SJCRH30 (cell line): ENCODE results near the gene TMEM250. TPM values are rescaled to one million over a fixed set of nuclear protein-coding genes. Genes with fewer than 3 reads are reported as not detected.
A peak's percentile ranks its signal among the peaks of the same experiment; 100 is the strongest.

Experiments
- DNase-seq, 2 experiments: peaks; one replicate each; pipeline ENCODE4 v3.0.0-alpha.2; 2015 to 2020
- H3K27ac ChIP-seq: fragments of 250-450 bp; sonication (Bioruptor Pico); 2 replicates; pipeline ENCODE4 v1.5.1; 2020; ENCODE audit warnings: mild to moderate bottlenecking, moderate library complexity
- H3K27me3 ChIP-seq: fragments of 250-450 bp; sonication (Bioruptor Pico); 2 replicates; pipeline ENCODE4 v1.5.1; 2020; ENCODE audit warnings: mild to moderate bottlenecking, moderate library complexity
- H3K36me3 ChIP-seq: fragments of 250-450 bp; sonication (Bioruptor Pico); 2 replicates; pipeline ENCODE4 v1.5.1; 2020; ENCODE audit warnings: mild to moderate bottlenecking, moderate library complexity
- H3K4me1 ChIP-seq: fragments of 250-450 bp; sonication (Bioruptor Pico); 2 replicates; pipeline ENCODE4 v1.5.1; 2020; ENCODE audit warnings: mild to moderate bottlenecking, moderate library complexity
- H3K4me3 ChIP-seq: fragments of 250-450 bp; sonication (Bioruptor Pico); 2 replicates; pipeline ENCODE4 v1.5.1; 2020; ENCODE audit warnings: mild to moderate bottlenecking, moderate library complexity
- H3K9me3 ChIP-seq: fragments of 250-450 bp; sonication (Bioruptor Pico); replicated peaks from 2 replicates; pipeline ENCODE4 v1.5.1; 2020; ENCODE audit warnings: mild to moderate bottlenecking, moderate library complexity
- total RNA-seq: library from RNA; depleted of rRNA; stranded (reverse); fragments of >200 nt; shearing (Covaris generic); gene quantifications from 2 replicates; pipeline ENCODE4 v1.2.3, GENCODE V29; 2014

The TMEM250 gene
- total RNA-seq, 1 experiment from 2014 or later: 34.0 TPM

- H3K27me3 ChIP-seq: peaks cover 37% of the 10 kb centered on the region
- DNase-seq: no peak
Measured at GRCh38 chr9:136131629-136132511, 13.2 kb upstream of the TMEM250 start.

GRCh38 chr9:136129176-136129575 lies 10.5 kb upstream of the TMEM250 start:
- no peaks in the 10 kb centered on the region for H3K36me3 ChIP-seq
- no peak overlapping the region for H3K27ac ChIP-seq
- H3K4me1 ChIP-seq: peaks cover 5% of the 10 kb centered on the region; the same call in 1 of the 2 replicates
- peaks cover 35% of the 10 kb centered on the region for H3K27me3 ChIP-seq
- H3K9me3 ChIP-seq: no peaks in the 10 kb centered on the region
- DNase-seq: no peak
- no peak overlapping the region for H3K4me3 ChIP-seq

More at GRCh38 chr9:136131629-136132511, 13.2 kb upstream of the TMEM250 start:
- no peaks in the 10 kb centered on the region for H3K9me3 ChIP-seq
- no peaks in the 10 kb centered on the region for H3K36me3 ChIP-seq
- H3K4me3 ChIP-seq: no peak overlapping the region
- no peak overlapping the region for H3K27ac ChIP-seq
- peaks cover 25% of the 10 kb centered on the region for H3K4me1 ChIP-seq

- H3K27me3 ChIP-seq: peaks cover 28% of the 10 kb centered on the region
Measured at GRCh38 chr9:136128436-136128835, 9.8 kb upstream of the TMEM250 start.

GRCh38 chr9:136127313-136127712 lies 8.6 kb upstream of the TMEM250 start:
- Histone ChIP-seq H3K9me3 (no peaks in the 10 kb centered on the region), H3K27me3 (peaks cover 27% of the 10 kb centered on the region), H3K27ac (no peak overlapping the region), H3K36me3 (no peaks in the 10 kb centered on the region), H3K4me1 (peaks cover 5% of the 10 kb centered on the region; the same call in 1 of the 2 replicates), H3K4me3 (no peak overlapping the region)
- DNase-seq: no peak

More at GRCh38 chr9:136128436-136128835, 9.8 kb upstream of the TMEM250 start:
- DNase-seq: no peak
- Histone ChIP-seq H3K4me3 (no peak overlapping the region), H3K9me3 (no peaks in the 10 kb centered on the region), H3K36me3 (no peaks in the 10 kb centered on the region), H3K4me1 (peaks cover 5% of the 10 kb centered on the region; the same call in 1 of the 2 replicates), H3K27ac (no peak overlapping the region)

GRCh38 chr9:136124976-136125692 lies 6.5 kb upstream of the TMEM250 start:
- Histone ChIP-seq H3K27me3 (peaks cover 17% of the 10 kb centered on the region), H3K4me3 (no peak overlapping the region), H3K27ac (no peak overlapping the region), H3K36me3 (no peaks in the 10 kb centered on the region), H3K4me1 (peaks cover 3% of the 10 kb centered on the region), H3K9me3 (no peaks in the 10 kb centered on the region)
- no peak for DNase-seq

- no peaks in the 10 kb centered on the region for H3K9me3 ChIP-seq
- DNase-seq: peak; percentile 63 to 84
- H3K4me1 ChIP-seq: peaks cover 9% of the 10 kb centered on the region
- no peaks in the 10 kb centered on the region for H3K36me3 ChIP-seq
- no peak overlapping the region for H3K4me3 ChIP-seq
- H3K27me3 ChIP-seq: peaks cover 3% of the 10 kb centered on the region; the same call in 1 of the 2 replicates
- H3K27ac ChIP-seq: no peak overlapping the region
Measured at GRCh38 chr9:136122425-136123383, 4.0 kb upstream of the TMEM250 start.

GRCh38 chr9:136121801-136122200 lies 3.1 kb upstream of the TMEM250 start:
- H3K27me3 ChIP-seq: no peaks in the 10 kb centered on the region
- DNase-seq: peak in 1 of 2 experiments; percentile 64

GRCh38 chr9:136120438-136120844 lies 1.8 kb upstream of the TMEM250 start:
- Histone ChIP-seq H3K27ac (no peak overlapping the region), H3K4me3 (no peak overlapping the region), H3K4me1 (peaks cover 13% of the 10 kb centered on the region), H3K36me3 (no peaks in the 10 kb centered on the region), H3K9me3 (no peaks in the 10 kb centered on the region), H3K27me3 (no peaks in the 10 kb centered on the region)
- DNase-seq: no peak

More at GRCh38 chr9:136121801-136122200, 3.1 kb upstream of the TMEM250 start:
- Histone ChIP-seq H3K9me3 (no peaks in the 10 kb centered on the region), H3K4me3 (no peak overlapping the region), H3K27ac (no peak overlapping the region), H3K36me3 (no peaks in the 10 kb centered on the region), H3K4me1 (peaks cover 13% of the 10 kb centered on the region)

- no peaks in the 10 kb centered on the region for H3K36me3 ChIP-seq
- H3K27ac ChIP-seq: peak overlapping the region; percentile 64; the same call in 1 of the 2 replicates
- no peaks in the 10 kb centered on the region for H3K27me3 ChIP-seq
- peaks cover 13% of the 10 kb centered on the region for H3K4me1 ChIP-seq
- peak overlapping the region; percentile 71 for H3K4me3 ChIP-seq
- no peak for DNase-seq
- H3K9me3 ChIP-seq: no peaks in the 10 kb centered on the region
Measured at GRCh38 chr9:136119883-136120393, 1.3 kb upstream of the TMEM250 start.

GRCh38 chr9:136119061-136119882 lies 597 bp upstream of the TMEM250 start:
- Histone ChIP-seq H3K27me3 (no peaks in the 10 kb centered on the region), H3K4me3 (peak overlapping the region; percentile 71), H3K27ac (peak overlapping the region; percentile 64), H3K4me1 (peaks cover 13% of the 10 kb centered on the region), H3K36me3 (no peaks in the 10 kb centered on the region), H3K9me3 (no peaks in the 10 kb centered on the region)
- peak; percentile 85 to 87 for DNase-seq

- peaks cover 13% of the 10 kb centered on the region for H3K4me1 ChIP-seq
- peak overlapping the region; percentile 33; the same call in 1 of the 2 replicates for H3K27ac ChIP-seq
- no peaks in the 10 kb centered on the region for H3K9me3 ChIP-seq
- H3K4me3 ChIP-seq: peak overlapping the region; percentile 71
- H3K27me3 ChIP-seq: no peaks in the 10 kb centered on the region
- DNase-seq: no peak
- no peaks in the 10 kb centered on the region for H3K36me3 ChIP-seq
Measured at GRCh38 chr9:136117916-136118319, 757 bp downstream of the TMEM250 start.

GRCh38 chr9:136117291-136117915 lies 1.3 kb downstream of the TMEM250 start:
- H3K27me3 ChIP-seq: no peaks in the 10 kb centered on the region
- peak overlapping the region; percentile 71 for H3K4me3 ChIP-seq
- H3K36me3 ChIP-seq: no peaks in the 10 kb centered on the region
- H3K9me3 ChIP-seq: no peaks in the 10 kb centered on the region
- peaks cover 13% of the 10 kb centered on the region for H3K4me1 ChIP-seq
- H3K27ac ChIP-seq: peak overlapping the region; percentile 33; the same call in 1 of the 2 replicates
- DNase-seq: peak in 1 of 2 experiments; percentile 16
